CD4-positive, alpha-beta T cell treated with Interleukin-21 for 1 hour (primary cell): ENCODE measurements around the gene STK40.
A peak's percentile ranks its signal among the peaks of the same experiment; 100 is the strongest.

Experiments used
- DNase-seq: peaks from one replicate; pipeline ENCODE4 v3.0.0-alpha.2; 2020

The STK40 gene

DNA sequence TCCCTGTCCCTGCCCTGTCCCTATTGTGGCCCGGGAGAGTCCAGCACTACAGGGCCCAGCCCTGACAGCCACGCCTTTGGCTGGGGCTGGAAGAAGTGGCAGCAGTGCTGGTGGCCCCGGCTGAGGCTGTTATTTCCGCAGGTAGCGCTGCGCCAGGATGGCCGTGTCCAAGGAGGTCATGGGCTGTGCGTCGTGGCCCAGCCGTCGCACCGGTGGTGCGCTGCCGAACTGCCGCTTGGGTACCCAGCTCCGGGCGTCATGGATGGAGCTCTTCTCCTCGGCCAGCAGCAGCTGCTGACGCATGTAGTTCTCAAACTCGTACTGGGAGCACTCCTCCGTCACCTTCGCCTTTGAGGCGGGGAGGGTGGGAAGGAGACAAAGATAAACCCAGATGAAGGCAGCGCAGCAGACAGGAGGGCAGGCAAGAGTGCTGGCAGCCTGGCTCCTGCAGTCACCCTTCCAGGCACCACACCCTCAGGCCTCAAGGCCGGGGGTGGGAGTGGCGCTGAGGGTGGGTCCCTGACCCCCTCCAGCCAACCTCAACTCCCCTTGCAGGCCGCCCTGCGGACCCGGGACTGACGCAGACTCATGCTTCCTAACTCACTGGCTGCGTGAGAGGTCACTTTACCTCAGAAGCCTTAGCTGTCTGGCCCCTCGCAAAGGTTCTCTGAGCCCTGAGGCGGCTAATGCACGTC lies 44.0 kb downstream of the STK40 start:
- DNase-seq: no peak

DNA sequence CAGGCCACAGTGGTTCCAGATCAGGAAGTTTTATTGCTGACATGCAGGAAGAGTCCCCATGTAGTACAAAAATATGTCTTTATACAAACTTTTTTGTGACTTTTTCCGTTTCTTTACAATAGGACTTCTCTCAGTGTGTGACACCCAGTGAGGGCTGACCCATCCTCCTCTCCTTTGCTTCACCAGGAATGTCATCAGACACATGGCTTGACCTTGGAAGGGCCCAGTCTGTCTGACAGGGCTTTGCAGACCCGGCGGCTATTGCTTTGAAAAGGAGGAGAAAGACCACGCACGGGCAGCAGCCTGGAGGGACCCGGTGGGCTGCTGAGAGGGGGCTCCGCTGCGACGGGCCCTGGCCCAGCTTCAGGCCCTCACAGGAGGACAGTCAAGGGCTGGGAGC lies 46.1 kb downstream of the STK40 start:
- DNase-seq: no peak

DNA sequence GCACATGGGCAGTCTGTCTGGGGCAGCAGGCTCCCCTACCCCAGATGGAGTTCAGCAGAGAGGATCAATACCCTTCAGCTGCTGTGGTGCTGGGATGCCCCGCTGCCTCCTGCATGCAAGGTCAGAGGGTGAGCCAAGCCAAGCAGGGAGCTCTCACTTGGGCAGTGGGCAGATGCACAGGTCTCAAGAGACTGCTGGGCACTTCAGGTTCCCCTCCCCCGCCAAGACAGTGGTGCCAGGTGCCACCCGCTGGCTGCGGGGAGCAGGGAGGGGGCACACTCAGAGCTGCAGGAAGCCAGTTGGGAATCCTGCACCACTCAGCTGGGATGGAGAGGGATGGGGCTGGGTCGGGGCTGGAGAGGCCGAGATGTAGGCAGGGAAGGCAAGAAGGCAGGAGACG lies 46.5 kb downstream of the STK40 start:
- no peak for DNase-seq

GRCh38 chr1:36337830-36338229 lies 47.9 kb downstream of the STK40 start:
- DNase-seq: no peak

GRCh38 chr1:36330940-36331339 lies 54.8 kb downstream of the STK40 start:
- no peak for DNase-seq

- DNase-seq: no peak
These were observed 55.9 kb downstream of the STK40 start for GRCh38 chr1:36329817-36330216.

- DNase-seq: no peak
These were observed 57.0 kb downstream of the STK40 start for GRCh38 chr1:36328713-36329112.

DNA sequence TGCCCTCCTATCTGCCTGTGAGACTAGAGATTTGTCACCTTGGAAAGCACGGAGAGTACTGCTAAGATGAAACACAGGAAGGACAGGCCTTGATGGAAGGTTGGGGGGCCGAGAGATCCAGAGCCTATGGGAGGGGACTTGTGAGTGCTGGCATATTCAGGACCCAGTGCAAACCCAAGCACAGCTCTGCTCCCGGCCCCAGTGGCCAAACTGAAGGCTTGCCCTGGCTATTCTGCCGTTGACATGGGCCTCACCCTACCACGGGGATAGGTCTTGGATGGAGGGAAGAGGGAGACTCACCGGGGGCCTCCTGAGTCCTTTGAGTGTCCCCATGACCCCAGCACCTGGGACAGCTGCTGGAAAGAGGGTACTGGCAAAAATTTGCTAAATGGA lies 57.6 kb downstream of the STK40 start:
- DNase-seq: no peak

DNA sequence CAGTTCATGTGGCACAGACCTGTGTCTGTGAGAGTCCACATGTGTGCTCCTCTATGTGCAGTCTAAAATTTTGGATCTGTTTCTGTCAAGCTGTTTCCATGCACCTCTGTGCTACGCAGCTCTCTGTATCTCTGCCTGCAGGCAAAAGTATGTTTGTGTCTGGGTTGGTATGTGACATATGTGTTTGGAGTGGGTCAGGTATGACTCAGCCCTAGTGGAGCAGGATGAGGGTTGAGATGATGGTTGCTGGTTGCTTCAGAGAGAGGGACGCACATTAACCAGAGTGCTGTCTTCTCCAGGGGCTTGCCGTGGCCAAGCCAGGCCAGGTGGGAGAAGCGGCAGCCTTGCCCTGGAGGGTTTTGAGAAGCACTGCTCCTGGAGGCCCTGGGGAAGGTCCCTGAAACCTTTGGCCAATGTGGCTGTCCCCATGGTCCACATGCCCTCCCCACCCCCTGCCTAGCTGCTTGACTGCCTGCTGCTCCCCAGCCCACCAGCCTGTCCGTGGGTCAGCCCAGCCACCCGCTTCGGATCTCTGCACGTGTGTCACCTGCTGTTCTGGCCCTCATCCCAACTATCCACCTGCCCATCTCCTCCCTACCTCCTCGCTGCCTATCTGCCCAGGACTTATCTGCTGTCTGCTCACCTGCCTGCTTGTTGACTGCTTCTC lies 58.2 kb downstream of the STK40 start:
- DNase-seq: no peak

GRCh38 chr1:36326499-36326898 lies 59.2 kb downstream of the STK40 start:
- DNase-seq: no peak

GRCh38 chr1:36324353-36324703 lies 61.4 kb downstream of the STK40 start:
- no peak for DNase-seq

GRCh38 chr1:36323636-36324352 lies 61.9 kb downstream of the STK40 start, which contains the start of gene EVA1B:
Gene EVA1B, minus strand, starts transcription at chr1:36323645. Its CDS starts 608 bp downstream, at chr1:36323037.
- DNase-seq: peak; percentile 56

DNA sequence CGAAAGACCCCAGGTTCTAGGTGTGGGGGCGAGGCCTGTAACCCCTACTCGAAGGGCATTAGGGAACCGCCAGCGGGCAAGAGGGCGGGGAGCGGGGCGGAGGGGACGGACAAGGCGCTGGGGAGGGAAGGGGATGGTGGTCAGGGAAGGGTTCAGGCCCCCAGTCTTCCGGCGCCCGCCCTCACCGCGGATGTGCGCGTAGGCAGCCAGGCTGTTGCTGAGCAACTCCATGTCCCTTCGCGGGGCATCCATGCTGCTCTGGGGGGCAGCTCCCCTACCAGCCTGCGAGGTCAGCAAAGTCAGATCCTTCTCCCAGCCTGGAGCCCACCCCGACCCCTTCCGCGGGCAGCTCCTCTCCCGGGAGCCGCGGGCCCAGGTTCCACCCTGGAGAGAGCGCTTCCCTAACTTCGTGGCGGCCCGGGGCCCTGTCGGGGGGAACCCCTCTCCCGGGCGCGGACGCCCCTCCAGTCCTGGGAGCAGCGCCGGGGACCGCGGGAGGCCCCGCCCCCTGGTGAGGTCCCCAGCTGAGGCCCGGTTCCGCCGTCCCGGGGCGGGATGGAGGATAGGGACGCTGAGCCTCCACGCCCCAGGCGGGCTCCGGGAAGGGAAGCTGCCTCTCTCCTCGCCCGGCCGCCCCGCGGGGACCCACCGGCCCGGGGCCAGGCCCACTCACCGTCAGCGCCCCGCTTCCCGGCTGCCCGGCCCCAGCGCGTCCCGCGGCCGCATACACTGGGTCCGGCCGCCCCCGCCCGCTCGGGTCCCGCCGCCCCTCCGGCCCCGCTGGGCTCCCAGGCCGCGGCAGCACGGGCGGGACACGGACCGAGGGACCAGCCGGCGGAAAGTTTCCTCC lies 62.7 kb downstream of the STK40 start:
- peak; percentile 45 for DNase-seq

- DNase-seq: no peak
These were observed 63.5 kb downstream of the STK40 start for GRCh38 chr1:36322041-36322785.

- DNase-seq: peak; percentile 39
These were observed 64.4 kb downstream of the STK40 start for GRCh38 chr1:36321119-36321951.

DNA sequence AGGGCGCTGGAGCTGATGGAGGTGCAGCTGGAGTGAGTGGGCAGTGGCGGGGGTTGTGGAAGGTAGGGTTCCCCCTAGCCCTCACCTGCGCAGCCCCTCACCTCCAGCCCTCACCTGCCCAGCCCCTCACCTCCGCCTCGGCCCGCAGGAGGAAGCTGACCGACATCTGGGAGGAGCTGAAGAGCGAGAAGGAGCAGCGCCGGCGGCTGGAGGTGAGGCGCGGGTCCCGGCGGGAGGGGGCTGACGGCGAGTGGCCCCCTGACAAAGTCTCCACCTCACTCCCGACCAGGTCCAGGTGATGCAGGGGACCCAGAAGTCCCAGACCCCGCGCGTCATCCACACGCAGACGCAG lies 65.0 kb downstream of the STK40 start:
- no peak for DNase-seq

DNA sequence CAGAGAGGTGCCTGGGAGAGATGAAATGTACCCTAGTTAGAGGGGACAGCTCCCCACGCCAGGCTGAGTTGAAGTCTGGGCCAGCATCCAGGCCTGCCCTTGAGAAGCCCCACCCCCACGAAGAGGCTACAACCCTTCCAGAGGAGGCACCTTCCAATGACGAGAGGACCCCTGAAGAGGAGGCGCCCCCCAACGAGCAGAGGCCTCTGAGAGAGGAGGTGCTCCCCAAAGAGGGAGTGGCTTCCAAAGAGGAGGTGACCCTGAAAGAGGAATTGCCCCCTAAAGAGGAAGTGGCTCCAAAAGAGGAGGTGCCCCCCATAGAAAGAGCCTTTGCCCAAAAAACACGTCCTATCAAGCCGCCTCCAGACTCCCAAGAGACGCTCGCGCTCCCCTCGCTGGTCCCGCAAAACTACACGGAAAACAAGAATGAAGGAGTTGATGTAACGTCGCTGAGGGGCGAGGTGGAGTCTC lies 65.4 kb downstream of the STK40 start:
- no peak for DNase-seq

- DNase-seq: no peak
These were observed 76.3 kb downstream of the STK40 start for GRCh38 chr1:36309397-36309796.

- no peak for DNase-seq
These were observed 78.0 kb downstream of the STK40 start for GRCh38 chr1:36307601-36308330.

GRCh38 chr1:36306902-36307456 lies 78.7 kb downstream of the STK40 start:
- peak; percentile 95 for DNase-seq
